HG03354 (cell line): ENCODE data around the gene FLRT1.
"Not testable (repeated sequence)": the region's sequence is repeated elsewhere in the genome, so short reads cannot be mapped to it uniquely, and the experiment has no call there.

ENCODE experiments used
- ATAC-seq: cut with Tn5 transposase; IDR thresholded peaks from one replicate; pipeline ENCODE4 v1.9.1; 2021; ENCODE audit warnings: mild to moderate bottlenecking; ENCODE audit not compliant: unreplicated experiment, poor library complexity, severe bottlenecking

The FLRT1 gene

DNA sequence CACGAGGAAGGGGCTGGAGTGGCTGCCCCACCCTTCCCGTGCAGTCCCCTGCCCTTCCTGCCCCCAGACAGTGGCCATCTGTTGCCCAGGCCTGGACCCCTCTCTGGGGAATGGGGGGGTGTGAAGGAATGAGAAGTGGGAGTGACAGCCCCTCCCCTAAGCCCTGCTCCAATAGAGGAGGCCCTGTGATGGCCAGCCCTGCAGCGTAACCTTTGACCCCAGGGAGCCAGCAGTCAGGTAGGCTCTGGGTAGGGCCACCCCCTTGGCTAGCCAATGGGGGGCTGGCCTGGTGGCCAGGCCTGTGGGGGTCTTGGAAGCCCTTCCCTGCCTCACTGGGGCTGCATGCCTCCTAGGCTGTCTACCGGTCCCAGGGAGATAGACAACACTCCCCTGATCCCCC lies 6.6 kb downstream of the FLRT1 start:
- ATAC-seq, result no peak

DNA sequence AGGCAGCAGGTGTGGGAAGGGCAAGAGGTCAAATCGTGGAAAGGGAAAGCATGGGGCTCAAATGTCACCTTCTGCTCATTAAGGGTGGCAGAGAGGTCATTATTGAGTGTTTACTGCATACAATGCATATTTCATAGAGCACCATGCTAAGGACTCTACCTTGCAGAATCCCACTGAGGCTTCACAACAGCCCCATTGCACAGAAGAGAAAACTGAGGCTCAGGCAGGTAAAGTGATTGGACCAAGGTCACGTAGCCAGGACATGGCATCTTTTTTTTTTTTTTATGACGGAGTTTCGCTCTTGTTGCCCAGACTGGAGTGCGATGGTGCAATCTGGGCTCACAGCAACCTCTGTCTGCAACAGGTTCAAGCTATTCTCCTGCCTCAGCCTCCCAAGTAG lies 7.8 kb downstream of the FLRT1 start:
- no peak for ATAC-seq

DNA sequence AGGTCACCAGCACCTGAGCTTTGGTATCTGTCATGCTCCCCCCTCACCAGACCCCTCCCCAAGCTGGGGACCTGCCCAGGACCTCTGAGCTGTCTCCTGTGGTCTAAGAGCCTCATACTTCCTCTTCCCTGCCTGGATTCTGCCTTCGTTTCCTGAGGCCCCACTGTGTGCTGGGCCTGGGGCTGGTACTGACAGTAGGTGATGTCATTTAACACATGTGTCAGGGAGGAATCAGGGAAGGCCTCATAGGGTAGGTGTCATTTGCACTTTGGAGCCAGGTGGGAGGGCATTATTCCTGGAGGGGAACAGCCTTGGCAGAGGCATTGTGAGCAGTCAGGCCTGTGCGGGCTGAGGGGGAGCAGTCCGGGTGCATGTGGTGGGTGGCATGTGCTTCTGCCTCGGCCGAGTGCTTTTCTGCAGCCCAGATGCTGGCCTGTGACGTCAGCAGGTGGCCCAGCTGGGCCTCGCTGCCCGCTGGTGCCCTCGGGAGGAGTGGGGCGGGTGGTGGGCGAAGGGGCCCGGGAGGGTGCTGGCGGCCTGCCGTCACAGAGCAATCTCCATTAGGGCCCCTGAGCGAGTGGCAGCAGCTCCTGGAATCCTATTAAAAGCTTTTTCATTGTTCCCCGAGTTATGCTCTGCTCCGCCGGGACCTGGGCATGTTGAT lies 9.1 kb downstream of the FLRT1 start:
- no peak for ATAC-seq

DNA sequence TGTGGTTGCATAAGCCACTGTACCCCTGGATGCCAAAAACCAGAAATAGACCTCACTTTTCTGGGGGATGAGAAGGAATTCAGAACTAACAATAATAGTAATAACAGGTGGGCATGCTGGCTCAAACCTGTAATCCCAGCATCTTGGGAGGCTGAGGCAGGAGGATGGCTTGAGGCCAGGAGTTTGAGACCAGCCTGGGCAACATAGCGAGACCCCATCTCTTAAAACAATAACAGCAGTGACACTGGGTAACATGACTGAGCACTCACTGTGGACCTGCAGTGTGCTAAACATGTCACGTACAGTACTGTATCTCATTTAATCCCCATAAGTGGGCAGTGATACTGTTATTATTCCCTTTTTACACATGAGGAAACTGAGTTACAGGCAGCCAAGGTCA lies 10.0 kb downstream of the FLRT1 start:
- ATAC-seq, result no peak

DNA sequence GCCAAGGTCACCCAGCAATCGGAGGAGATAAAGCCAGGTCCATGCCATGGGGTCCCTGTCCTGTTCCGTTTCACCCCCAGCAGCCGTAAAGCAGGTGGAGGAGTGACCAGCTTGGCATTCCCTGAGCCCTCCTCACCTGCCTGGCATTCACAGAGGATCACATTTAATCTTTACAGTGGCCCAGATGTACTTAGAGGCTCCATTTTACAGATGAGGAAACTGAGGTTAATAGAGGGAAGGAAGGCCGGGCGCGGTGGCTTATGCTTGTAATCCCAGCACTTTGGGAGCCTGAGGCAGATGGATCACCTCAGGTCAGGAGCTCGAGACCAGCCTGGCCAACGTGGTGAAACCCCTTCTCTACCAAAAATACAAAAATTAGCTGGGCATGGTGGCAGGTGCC lies 11.6 kb downstream of the FLRT1 start:
- not testable (repeated sequence) for ATAC-seq

DNA sequence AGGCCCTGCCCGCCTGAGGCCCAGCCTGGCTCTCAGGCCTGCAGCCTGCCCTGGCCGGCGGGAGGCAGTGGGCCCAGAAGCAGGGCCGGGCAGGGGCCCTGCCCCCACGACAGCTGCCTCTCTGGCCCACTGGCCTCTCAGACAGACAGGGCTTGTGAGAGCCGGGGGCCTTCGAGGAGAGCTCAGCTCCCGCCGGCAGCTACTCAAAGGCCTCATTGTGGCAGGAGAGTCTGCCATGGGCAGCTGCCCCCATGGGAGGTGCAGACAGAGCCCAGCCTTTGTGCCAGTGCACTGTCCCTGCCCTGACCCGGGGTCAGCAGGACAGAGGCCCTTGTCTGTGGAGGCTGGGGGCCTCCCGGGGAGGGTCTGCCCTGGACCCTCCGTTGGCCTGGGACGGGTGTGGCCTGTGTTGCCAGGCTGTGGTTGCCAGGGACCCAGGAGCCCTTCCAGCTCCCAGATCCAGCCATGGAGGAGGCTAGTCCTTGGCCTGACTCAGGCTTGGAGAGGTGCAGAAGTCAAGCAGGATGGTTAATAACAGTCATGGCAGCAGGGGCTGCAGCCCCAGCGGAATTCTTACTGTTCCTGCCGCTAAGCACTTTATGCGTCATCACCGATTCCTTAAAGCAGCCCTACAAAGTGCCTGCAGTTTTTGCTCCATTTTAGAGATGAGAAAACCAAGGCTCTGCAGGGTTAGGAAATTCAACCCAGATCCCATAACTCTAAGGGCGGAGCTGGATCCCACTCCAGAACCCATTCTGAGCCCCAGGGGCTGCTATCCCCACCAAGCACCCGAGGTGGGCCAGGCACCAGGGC lies 12.5 kb downstream of the FLRT1 start:
- ATAC-seq, result no peak

DNA sequence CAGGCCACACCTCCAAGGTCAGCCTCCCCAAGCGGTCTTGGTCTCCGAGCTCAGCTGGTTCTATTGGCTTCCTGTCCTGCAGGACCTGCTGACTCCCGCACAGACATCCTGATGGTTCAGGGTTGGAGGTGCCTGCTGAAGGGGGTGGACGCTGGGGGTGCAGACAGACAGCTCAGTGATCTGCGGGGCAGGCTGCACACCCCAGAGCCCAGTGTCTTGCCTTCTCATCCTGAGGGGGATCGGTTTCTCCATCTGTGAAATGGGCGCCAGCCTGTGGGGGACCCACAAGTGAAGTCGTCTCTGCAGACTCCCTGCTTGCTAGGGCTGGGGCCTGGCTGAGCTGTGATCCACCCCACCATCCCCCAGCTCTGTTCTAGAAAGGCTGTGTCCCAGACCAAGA lies 13.8 kb downstream of the FLRT1 start:
- no peak for ATAC-seq

DNA sequence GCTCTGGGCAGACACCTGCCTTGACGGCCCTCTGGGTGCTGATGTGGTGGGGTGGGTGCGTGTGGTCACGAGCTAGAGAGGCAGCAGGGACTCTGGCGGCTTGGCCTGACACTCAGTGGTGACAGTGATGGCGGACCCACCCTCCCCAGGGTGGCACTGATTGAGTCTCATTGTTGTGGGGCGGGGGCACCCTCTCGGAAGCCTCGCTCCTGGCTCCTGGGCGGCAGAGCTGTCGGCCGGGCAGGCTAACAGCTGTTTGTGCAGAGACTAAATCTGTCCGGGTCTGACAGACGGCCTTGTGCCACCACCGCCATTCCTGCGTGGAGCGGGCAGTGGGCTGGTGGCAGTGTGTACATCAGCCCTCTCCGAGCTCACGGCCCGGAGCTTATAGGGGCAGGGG lies 15.6 kb downstream of the FLRT1 start:
- ATAC-seq, result no peak

DNA sequence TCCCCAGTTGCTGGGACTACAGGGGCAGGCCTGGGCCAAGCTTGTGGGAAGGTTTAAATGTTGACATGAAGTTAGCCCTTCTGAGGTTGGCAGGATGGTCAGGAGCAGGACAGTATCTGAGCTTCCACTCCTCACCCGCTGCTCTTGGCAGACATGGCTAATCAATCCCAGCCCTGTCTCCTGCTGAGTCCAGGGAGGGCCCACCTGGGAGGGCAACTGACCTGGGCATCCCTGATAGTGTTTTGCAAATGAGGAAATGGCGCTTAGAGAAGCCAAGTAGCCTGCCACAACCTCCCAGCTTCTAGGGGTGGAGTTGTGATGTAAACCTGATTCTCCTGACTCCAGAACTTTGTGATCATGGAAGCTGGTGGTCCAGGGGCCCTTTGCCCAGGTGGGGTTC lies 16.7 kb downstream of the FLRT1 start:
- no peak for ATAC-seq

DNA sequence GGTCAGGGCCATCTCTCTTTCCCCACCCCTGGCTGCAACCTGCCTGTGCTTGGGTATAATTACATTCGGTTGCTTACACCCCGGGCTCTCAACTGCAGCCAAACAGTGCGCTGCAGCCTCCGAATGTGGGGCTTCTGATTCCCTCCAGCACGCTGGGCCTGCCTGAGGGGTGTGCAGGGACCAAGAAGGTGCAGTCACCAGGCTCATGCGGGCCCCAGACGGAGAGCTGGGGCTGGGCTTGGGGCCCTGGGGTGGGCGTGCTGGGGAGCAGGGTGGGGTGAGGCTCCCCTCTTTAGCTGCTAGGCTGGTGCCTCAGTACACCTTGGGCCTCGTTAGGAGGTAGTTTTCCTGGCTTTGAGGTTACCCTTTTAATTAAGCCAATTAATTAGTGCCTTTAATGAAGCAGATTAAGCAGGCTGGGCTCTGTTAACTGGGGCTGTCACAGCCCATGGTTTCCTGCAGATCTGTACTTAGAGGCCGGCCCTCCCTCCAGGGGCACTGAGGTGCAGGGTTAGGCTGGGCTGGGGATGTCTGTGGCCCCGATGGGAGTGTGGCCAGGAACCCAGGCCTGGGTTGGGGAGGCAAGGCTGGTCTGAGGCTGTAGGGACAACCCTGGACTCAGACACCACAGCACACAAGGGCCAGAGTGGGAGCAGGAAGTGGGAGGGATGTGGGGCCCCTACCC lies 17.3 kb downstream of the FLRT1 start:
- ATAC-seq, result no peak

DNA sequence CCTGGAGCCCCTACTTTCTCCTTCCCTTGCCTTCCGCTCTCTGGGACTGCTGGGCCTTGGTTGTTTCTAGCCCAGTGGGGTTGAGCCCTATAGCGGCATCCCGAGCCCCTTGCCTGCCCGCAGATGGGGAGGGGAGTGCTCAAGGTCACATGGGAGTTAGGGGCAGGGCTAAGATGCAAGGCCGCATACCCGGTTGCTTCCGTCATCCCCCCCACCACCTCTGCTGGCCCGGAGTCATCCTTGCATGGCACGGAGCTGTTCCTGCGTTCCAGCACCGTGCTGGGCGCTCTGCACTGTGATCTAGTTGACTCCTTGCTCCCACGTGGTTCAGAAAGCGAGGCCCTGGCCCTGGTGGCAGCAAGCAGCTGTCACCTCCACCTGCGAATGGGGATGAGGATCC lies 18.0 kb downstream of the FLRT1 start:
- ATAC-seq, result no peak

DNA sequence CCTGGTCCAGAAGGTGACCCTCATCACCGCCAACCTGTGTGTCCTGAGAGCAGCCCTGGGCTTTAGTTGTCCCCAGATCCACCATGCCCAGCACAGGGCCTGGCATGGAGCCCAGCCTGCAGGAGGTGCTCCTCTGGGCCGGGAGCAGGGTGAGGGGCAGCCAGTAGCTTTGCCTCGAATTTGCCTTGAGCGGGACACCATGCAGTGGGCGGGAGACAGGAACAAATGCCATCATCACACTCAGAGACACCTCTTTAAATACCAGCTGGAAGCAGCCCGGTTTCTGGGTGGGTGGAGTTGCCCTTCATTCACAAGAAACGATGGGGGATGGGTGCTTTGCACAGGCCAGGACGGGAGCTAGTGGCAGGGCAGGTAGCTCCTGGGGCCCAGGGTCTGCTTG lies 19.3 kb downstream of the FLRT1 start:
- no peak for ATAC-seq

DNA sequence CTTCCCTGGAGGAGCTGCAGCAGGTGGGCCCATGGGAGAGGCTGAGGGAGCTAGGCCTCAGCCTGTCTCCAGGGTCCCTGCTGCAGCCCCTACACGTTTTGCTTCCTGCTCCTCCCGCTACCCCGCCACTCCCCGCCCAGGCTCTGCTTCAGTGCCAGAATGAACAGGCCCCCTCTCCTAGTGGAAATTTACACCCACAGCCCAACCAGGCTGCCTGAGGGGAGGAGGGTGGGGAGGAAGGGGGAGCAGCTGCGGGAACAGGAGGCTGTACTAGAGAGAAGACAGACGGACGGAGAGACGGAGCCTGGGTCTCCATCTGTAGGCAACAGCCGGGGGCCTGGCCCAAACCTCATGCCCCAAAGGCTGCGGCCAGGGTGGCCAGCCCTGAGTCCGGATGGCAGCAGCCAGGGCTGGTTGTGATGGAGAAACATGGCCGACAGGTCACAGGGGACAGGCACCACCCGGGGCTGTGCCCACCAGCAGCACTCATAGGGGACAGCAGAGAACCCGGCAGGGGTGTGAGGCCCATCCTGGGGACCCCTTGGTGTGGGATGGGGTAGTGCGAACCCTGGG lies 20.6 kb downstream of the FLRT1 start:
- ATAC-seq, result no peak

DNA sequence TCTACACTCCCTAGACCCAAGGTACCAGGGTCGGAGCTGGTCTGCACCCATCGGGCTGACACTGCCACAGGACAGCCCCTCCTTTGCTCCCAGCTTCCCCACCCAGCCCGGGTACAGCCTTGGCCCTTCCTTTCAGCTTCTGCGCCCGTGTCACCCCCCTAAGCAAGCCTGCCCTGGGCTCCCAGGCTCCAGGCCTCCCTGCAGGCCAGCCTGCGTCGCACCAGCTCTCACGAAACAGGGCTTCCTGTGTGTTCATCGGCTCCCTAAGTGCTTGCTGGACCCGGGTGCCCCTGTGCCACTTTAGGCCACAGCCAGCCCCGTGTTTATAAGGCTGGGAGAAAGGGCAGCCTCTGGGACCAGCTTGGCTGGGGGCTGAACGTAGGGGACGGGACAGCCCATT lies 21.1 kb downstream of the FLRT1 start:
- no peak for ATAC-seq

DNA sequence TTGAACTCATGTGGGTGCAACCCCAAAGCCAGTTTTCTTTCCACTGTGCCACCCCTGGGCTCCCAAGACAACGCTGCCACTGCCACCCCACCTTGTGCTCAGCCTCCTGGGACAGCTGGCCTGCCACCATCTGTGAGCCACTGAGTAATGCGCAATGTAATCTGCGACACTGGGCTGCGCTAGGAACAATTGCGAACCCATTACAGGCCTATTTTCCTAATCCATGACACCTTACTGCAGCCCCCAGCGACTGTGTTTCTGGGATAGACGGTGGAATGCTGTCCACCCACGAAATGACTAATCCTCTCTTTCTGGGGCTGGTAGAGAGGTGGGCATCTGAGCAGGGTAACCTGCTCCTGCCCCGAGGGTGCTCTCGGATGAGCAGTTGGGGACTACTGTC lies 22.2 kb downstream of the FLRT1 start:
- ATAC-seq, result no peak

DNA sequence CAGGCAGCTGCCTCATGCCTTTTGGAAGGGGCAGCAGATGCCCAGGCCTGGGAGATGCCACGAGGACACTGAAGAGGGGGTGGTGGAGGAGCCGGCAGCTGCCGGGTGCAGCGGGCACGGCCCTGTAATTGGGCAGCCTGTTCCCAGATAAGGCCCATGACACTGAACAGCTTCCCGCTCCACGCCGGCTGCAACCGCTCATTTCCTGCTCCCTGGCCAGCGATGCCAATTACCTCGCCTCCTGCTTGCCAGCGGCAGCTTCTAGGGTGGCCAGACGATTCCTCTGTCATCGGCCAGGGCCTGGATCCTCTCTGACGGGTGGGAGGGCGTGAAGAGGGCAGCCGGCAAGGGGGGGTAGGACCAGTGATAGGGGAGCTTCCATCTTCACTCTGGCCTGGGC lies 22.8 kb downstream of the FLRT1 start:
- ATAC-seq, result no peak

DNA sequence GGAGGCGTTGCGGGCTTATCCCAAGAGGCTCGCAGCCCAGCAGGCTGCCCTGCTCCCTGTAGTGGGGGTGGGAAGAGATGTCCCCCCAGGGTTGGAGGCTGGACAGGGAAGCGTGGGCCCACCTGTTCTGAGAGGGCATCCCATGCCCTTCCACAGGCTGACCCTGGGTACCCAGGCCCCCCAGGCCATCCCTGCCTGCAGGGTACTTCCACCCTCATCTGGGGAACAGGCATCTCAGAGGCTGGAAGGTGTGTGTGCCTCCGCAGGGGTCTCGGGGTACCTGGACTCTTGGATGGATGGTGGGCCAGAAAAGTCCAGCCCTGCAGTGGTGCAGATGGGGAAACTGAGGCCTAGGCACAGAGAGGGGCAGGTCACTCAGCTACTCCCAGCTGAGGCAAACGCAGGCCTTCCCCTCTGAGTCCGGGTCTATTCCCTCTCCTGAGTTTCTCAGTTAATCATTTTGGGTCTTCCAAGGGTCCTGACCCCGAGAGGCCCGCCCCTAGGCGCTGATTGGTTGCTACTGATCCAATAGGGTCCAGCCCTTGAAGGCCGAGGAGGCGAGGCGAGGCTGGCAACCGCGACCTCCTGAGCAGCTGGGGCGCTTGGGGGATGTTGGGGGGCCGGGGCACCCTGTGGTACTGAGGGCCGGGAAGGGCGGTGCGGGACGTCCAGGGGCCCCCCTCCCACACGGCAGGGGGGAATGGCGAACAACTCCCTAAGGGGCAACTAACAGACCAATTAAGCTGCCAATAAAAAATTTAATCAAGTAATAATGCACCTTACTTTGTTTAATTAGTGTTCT lies 23.8 kb downstream of the FLRT1 start:
- no peak for ATAC-seq

DNA sequence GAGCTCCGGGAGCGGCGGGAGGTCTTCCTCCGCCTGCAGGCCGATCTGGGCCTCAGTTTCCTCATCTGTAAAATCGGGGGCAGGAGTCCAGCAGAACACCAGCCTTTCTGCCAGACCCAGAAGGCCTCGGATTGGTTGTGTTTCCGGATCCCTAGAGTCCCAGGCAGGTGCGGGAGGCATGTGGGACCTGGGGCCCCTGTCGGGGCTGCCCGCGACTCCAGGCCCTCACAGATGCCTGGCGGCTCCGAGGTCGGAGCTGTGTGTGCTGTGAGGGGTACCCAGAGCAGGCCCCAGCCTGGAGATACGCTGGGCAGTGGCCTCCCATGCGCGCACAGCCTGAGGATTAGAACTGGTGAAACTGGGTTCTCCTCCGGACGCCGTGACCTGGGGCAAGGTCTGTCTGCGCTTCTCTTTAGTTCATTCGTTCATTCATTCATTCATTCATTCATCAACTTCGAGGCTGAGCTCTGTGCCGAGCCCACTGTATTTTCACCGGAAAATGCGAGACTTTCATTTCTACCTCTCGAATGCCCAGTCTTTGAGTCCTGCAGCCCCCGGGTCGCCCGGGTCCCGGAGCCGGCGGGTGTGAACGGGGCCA lies 24.6 kb downstream of the FLRT1 start:
- no peak for ATAC-seq

DNA sequence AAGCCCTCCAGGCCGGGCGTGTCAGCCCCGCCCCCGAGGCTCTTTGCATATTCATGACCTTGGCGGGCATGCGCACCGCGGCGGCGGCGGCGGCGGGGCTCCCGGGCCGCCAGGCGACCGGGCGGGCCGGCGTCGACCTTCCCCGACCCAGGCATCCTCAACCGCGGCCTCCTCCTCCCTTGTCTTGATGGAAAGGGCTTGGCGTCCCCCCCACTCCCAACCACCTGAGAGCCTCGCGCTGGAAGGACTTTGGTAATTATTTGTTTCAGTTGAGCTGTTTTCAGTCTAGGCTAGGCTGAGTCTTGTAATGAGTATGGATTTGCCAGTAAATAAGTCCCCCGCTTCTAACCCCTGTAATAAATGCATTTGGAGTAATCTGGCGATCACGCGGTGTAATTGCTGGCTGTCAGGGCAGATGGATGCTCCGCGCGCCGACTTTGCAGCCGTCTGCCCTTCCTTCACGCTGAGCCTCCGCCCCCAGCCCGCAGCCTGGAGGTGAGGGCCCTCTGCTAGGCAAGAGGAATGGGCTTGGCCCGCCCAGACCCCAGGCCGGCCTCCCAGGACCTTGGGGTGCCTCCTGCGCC lies 25.2 kb downstream of the FLRT1 start:
- ATAC-seq, result no peak
